ENCODE data around the gene MUC6.

Gene MUC6

DNA sequence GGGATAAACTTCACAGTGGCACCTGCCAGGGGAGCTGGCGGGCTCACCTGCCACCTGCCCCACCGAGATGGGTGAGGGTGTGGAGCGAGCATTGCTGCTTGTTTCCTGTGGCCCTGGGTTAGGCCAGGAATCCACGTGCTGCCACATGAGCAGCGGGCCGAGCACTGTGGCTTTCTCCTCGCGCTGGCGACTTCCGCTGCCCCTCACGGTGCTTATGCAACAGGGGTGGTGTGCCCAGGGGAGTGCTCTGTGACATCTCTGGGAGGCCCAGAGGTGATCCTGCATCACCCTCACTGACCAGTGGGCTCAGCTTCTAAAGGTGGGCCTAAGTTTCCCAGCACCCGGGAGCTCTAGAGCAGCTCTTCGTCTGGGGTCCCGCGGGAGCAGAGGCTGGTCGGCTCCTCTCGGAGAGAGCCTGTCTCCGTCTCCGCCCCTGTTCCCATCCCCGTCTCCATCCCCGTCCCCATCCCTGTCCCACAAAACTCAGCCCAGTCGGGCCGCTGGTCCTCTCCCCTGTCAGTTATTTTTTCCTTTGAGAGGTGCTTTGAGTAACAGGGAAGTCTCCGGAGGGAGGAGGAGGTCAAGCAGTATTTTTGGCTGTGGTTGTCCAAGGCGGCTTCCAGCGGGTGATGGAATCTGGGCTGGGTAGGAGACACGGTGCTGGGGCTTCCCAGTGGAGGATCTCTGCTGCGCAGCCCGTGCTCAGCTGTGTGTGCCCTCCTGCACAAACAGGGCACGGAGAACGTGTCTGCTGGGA is 68.3 kb downstream of the MUC6 start:
- no peak overlapping the region for H3K27ac ChIP-seq (ENCODE audit: low read depth in 2 of 2, low read length in 2 of 2)
- H3K9ac ChIP-seq (ENCODE audit: low read depth in 1 of 2, low read length in 2 of 2) = no peak overlapping the region
- no peaks in the 10 kb centered on the region for H3K9me3 ChIP-seq (ENCODE audit: control insufficient read depth in 2 of 2, low read length in 2 of 2)
- peaks cover 34 to 39% of the 10 kb centered on the region in 2 donors for H3K36me3 ChIP-seq (ENCODE audit: control insufficient read depth in 2 of 2, insufficient read depth in 2 of 2, low read length in 2 of 2)
- H3K4me3 ChIP-seq (ENCODE audit: low read length in 2 of 2) = no peak overlapping the region
- H3K4me1 ChIP-seq (ENCODE audit: control insufficient read depth in 2 of 2, insufficient read depth in 2 of 2, low read length in 2 of 2) = no peaks in the 10 kb centered on the region
- no peaks in the 10 kb centered on the region for H3K27me3 ChIP-seq (ENCODE audit: control insufficient read depth in 2 of 2, insufficient read depth in 2 of 2, low read length in 2 of 2)

DNA sequence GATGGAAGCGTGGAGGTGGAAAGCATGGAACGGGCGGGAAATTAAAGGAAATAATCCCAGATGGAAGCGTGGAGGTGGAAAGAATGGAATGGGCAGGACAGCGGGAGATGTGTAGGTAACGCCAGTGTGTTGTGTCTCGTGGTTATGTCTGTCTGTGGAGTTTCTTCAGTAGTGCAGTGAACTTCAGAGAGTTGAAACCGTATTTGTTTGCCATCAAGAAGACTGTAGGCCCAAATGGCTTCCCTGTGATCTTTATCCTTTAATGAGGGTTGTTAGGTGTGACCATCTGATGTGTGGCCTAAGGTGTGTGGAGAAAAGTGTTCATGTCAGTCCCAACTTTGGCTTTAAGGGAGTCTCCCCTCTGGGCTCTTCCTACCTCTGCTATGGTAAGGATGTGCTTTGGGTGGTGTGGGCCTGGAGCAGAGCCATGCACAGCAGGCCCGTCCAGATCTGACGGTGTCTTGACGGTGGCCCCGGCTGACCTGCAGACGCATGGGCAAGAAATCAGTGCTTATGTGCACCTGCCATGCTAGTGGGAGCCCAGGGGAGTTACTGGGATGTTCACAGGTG is 71.2 kb downstream of the MUC6 start:
- no peak overlapping the region for H3K4me3 ChIP-seq (ENCODE audit: low read length in 2 of 2)
- no peaks in the 10 kb centered on the region for H3K27me3 ChIP-seq (ENCODE audit: control insufficient read depth in 2 of 2, insufficient read depth in 2 of 2, low read length in 2 of 2)
- H3K9me3 ChIP-seq (ENCODE audit: control insufficient read depth in 2 of 2, low read length in 2 of 2) = no peaks in the 10 kb centered on the region
- H3K9ac ChIP-seq (ENCODE audit: low read depth in 1 of 2, low read length in 2 of 2) = no peak overlapping the region
- no peak overlapping the region for H3K27ac ChIP-seq (ENCODE audit: low read depth in 2 of 2, low read length in 2 of 2)
- no peaks in the 10 kb centered on the region for H3K4me1 ChIP-seq (ENCODE audit: control insufficient read depth in 2 of 2, insufficient read depth in 2 of 2, low read length in 2 of 2)
- H3K36me3 ChIP-seq (ENCODE audit: control insufficient read depth in 2 of 2, insufficient read depth in 2 of 2, low read length in 2 of 2) = peaks cover 20 to 24% of the 10 kb centered on the region in 2 donors

DNA sequence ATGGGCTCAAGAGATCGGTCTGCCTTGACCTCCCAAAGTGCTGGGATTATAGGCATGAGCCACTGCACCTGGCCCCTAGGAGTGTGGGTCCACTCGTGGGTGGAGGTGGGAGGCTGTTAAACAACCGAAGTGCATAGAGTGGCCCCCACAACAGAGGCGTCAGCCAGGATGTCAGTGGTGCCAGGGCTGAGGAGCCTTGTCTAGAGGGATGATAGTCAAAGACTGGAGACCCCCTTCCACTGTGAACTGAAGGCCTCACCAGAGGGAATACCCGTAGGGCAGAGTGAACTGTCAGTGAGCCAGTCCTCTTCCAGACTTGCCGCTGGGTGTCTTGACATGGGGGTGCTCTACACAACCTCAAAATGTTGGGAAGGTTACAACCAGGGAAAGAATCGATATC is 72.7 kb downstream of the MUC6 start:
- Histone ChIP-seq H3K9ac (ENCODE audit: low read depth in 1 of 2, low read length in 2 of 2) (no peak overlapping the region), H3K27ac (ENCODE audit: low read depth in 2 of 2, low read length in 2 of 2) (no peak overlapping the region), H3K36me3 (ENCODE audit: control insufficient read depth in 2 of 2, insufficient read depth in 2 of 2, low read length in 2 of 2) (peaks cover 23 to 24% of the 10 kb centered on the region in 2 donors), H3K4me1 (ENCODE audit: control insufficient read depth in 2 of 2, insufficient read depth in 2 of 2, low read length in 2 of 2) (no peaks in the 10 kb centered on the region), H3K9me3 (ENCODE audit: control insufficient read depth in 2 of 2, low read length in 2 of 2) (no peaks in the 10 kb centered on the region), H3K27me3 (ENCODE audit: control insufficient read depth in 2 of 2, insufficient read depth in 2 of 2, low read length in 2 of 2) (no peaks in the 10 kb centered on the region), H3K4me3 (ENCODE audit: low read length in 2 of 2) (no peak overlapping the region)

Measured in mucosa of rectum (tissue), 2 donors.